GM10847 (cell line): ENCODE results near the gene FGD3.

Experiments
- POLR2A ChIP-seq: IDR thresholded peaks from 2 replicates; pipeline ENCODE4 v1.6.1; 2011; ENCODE audit not compliant: insufficient read length; ENCODE audit errors: extremely low read depth

The FGD3 gene

DNA sequence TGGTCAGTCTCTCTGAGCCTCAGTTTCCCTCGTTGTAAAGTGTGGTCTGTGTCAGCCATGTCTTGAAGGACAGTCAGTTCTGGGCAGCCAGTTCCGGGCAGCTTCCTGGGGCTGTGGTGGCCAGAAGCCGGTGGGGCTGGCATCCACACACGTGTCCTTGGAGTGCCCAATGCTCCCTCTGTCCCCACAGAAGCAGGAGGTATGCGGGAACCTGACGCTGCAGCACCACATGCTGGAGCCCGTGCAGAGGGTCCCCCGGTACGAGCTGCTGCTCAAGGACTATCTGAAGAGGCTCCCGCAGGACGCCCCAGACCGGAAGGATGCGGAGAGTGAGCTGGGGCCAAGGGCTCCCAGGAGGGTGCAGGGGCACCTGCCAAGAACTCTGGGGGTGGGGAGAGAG is 62.7 kb downstream of the FGD3 start:
- no peak for TF ChIP-seq POLR2A

DNA sequence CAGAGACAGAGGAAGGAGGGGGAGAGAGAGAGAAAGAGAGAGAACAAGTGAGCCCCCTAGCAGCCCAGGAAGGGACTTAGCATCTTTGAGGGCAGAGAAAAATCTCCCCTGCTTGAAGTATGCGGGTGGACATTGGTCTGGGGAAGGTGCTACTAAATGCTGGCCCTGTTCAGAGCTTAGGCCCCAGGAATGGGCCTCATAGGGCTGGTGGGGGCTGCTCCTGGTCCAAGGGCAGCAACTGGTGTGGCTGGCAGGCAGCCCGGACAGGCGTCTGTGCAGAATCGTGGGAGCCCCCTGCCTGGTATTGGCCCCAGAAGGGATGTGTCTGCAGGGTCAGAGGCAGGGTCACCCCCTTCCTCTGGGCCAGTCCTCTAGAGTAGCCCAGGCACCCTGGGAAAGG is 63.4 kb downstream of the FGD3 start:
- TF ChIP-seq POLR2A: no peak

DNA sequence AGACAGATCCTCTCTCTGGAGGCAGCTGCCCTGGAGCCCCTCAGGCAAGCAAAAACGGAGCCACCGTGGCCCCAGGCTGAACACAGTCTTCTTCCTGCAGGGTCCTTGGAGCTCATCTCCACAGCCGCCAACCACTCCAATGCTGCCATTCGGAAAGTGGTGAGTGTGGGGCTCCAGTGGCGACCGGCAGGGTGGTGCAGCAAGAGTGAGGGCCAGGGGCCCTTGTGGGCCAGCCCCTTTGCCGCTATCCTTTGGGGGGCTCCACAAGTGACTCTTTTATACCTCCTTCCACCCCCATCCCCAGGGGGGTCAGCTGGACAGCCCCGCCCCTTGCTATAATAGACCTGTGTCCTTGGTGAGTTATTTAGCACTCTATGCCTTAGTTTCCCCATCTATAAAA is 63.8 kb downstream of the FGD3 start:
- TF ChIP-seq POLR2A: no peak

DNA sequence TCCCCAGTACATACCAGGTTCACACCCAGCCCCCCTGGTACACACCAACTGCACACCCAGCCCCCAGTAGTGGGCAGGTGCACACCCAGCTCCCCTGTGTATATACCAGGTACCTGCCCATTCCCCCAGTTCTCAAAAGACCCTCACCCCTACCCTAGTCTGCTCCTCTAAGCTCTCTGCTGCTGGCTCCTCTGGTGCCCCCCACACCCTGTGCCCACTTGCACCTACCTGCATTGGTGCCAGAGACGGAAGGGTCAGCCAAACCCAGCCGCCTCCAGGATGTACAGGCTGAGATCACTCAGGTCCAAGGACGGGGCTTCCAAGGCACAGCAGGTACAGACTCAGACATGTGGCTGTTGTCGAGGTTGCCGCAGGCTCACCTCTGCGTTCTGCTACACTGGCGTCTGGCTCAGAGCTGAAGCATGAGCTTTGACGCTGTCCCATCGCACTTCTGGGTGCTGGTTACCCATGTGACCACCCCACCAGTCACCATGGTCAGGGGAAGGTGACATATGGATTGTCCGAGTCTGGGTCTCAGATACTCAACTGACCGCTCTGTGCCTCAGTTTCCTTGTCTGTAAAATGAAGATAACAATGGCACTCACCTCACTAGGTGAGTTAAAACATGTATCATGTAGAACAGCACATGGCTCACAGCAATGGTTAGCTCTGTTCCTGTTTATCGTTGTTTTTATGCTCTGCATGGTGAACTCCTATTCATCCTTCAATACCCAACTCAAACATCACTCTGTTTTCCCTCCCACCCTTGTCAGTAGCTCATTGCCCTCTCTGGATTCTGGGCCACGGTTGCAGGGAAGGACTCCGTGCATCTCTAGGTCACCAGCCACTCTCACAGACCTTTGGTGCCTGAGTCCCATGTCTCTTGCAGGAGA is 65.9 kb downstream of the FGD3 start:
- no peak for TF ChIP-seq POLR2A

DNA sequence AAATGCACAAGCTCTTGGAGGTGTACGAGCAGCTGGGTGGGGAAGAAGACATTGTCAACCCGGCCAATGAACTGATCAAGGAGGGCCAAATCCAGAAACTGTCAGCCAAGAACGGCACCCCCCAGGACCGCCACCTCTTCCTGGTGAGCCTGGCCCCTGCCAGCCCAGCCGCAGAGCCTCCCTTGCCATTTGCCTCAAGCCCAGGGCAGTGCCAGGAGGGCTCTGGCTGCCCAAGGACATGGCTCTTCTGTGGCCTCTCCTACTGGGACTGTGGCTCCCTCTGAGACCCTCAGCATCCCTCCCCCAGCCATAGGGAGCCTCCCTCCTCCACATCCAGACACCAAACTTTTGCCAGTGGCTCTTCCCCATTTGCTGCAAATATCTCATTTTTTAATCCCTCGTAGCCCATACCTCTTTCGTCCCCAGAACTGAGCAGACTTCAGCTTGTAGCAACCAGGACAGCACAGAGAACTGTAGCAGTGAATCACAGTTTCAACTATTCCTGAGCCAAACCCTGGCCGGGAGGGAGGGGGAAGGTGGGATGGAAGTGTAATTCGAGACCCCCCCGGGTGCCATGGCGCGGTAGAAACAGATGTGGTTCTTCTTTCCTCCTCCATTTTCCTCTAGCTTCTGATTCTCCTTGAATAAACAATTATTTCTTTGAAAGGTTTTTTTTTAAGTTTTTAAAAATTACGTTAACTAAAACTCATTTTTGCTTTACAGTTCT is 66.7 kb downstream of the FGD3 start:
- TF ChIP-seq POLR2A: no peak

DNA sequence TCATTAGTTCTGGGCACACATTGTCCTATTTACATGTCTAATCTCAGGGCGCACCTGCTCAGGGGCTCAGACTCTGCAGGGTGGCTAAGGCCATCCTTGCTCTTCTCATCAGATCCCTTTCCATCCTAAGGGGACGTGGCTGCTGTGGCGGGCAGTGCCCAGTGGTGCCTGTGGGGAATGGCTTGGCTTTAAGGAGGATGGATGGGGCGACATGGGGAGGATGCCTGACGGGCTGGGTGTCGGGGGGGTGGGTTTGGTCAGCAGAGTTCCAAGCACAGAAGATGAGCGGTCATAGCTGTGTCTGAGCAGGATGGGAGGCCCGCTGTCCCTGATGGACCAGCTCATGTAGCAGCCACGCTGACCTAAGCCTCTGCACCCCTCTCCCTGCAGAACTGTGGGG is 70.3 kb downstream of the FGD3 start:
- no peak for TF ChIP-seq POLR2A

DNA sequence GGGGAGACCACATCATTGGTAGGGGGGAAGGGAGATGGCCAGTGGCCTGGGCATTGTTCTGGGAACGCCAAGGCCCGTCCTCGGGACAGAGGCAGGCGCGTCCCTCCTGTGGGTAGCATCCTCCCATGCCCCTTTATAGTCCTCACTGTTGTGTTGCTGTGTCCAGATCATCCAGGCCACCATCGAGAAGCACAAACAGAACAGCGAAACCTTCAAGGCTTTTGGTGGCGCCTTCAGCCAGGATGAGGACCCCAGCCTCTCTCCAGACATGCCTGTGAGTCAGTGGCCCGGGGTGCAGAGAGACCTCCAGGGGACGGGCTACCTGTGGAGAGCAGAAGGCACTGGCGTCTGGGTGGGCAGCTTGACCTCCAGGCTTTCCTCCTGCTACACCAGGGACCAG is 72.8 kb downstream of the FGD3 start:
- no peak for TF ChIP-seq POLR2A

DNA sequence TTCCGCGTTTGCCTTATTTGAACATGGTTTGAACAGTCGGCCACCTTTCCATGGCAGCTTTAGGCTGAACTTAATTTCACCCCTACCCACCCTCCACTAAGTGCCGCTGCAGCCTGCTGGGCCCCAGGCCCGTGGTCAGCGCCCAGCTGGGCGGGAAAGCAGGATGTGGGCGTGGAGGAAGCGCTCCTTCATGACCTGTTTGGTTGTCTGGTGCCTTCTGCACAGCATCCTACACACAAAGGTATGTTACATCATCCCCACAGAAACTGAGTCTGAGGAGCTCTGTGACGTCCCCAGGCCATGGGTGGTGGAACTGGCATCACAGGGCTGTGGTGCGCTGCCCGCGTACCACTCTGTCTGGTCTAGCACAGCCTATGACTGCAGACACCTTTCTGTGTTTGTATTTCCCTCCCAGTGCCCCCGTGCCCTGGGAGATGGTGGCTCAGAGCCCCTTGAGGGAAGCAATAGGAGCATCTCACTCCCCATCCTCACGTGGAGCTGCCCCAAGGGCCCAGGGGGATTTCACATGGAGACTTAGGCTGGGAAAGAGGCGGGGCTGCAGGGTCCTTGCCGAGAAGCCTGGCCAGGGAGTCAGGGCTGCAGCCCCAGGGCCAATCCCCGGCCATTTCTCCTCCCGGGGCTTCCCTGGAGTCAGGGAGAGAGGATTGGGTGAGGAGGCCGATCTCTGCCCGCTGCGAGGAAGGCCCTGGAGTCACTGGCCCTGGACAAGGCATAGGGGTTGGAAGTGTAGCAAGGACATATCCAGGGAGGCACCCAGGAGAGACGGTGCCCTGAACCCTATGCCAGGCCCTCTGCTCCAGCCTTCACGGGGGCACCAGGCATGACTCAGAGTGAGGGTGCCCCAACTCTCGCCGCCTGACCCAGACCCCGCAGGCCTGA is 73.7 kb downstream of the FGD3 start:
- no peak for TF ChIP-seq POLR2A

DNA sequence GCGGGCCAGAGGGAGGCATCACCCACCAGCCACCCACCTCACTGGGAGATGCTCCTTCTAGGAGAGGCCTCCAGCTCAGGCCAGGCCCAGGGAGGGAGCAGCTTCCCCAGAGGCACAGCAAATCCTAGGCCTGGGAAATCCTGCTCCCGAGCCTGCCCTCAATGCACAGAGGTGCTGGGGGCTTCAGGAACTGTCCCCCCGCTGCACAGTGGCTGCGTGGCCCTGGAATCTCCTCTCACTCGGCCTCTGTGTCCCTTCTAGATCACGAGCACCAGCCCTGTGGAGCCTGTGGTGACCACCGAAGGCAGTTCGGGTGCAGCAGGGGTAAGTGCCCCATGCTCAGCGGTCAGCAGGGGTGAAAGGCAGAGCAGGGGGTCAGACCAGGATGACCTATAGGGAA is 74.7 kb downstream of the FGD3 start:
- TF ChIP-seq POLR2A: no peak

DNA sequence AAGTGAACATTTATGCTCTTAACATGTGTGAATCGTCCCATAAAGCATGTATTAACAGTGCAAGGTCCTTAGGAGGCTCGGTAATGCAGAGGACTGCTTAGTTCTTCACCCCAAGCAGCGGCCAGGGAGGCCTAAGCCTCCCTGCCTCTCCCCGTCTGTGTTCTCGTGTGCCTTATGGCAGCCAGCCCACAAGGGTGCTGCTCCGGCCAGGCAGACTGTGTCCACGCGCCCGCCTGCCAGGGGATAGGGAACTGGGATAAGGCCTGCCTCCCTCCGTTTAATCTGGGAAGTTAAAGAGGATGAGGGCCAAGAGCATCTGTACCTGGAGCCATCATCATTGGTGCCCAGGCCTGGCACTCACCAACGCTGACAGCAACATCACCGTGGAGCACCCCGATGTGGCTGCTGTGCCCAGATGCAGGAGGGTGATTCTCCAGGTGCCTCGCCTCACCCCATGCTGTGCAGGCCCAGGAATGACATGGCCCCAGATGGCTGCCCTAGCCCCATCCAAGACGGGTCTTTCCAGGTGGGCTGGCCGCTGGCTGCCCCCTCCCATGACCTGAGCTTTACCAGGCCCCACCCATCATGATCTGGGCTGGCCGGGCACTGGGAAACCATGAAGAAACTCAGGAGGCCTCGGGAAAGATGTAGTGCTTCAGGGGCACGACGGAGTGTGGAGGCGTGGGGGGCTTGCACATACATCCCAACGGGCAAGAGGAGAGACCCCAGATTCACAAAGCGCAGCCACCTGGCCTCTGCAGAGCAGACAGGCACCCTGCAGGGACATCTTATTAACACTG is 75.6 kb downstream of the FGD3 start:
- no peak for TF ChIP-seq POLR2A

DNA sequence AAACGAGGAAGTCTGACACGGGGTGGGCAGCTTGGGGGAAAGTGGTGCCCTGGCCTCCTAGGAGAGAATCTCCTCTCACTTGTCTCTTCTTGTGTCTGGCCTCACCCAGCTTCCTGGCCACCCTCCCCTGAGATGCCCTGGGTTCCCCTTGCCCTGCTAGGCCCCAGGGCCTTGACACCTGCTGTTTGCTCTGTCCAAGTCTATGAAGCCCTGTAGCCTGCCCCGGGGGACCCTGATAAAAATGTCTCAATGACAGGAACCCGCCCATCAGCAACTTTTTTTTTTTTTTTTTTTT is 76.1 kb downstream of the FGD3 start:
- no peak for TF ChIP-seq POLR2A

DNA sequence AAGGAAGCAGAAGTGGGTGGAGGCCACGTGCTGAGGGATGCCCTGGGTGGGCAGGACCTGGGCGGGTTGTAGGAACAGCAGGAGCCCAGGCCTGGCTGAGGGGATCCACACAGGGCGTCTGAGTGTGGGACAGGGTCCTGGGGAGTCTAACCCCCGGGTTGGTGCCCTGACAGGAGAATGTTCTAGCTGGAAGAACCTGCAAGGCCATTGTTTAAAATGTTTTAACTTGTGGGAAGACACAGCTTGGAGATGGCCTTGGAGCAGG is 77.3 kb downstream of the FGD3 start:
- TF ChIP-seq POLR2A: no peak

DNA sequence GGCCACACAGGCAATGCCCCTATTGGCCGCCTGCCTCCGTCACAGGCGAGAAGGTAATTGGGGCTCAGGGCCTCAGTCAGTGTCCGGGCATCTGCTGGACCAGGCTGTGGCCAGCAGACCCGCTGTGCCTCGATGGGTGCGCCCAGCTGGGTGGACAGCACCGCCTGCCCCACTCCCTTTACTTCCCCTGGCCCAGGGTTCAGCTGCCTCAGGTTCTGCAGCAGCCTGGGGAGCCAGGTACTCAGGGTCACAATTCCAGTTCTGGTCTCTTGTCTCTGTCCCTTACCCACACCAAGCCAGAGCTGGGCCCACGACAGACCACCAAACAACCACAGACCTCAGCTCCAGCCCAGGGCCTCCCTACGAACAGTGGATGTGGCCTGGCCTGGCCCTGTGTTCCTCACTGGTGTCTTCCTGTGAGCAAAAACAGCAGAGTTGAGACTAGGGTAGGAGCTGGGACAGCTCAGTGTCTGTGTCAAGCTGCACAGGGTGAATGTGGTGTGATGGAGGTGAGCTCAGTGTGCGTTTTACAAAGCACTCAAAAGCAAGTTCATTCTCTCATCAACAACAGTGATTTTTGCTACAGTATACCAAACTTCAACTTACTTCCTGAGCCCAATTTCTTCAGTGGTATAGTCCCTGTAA is 77.8 kb downstream of the FGD3 start:
- no peak for TF ChIP-seq POLR2A

DNA sequence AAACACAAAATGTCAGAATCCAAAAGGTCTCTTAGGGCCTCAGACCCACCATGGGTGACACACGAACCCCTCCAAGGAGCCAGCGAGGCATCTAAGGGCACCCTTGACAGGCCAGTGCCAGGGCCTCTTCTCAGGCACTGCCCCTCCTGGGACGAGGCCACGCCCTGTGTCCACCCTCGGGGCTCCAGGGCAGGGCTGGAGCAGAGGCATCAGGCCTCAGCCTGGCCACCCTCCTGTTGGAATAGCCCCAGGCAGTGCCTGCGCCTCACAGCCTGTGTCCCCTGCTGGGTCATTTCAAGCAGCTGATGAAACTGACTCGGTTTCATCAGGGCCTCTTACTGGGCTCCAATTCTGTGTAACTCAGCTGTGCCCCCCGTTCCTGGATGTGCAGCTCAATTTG is 78.4 kb downstream of the FGD3 start:
- TF ChIP-seq POLR2A: no peak

DNA sequence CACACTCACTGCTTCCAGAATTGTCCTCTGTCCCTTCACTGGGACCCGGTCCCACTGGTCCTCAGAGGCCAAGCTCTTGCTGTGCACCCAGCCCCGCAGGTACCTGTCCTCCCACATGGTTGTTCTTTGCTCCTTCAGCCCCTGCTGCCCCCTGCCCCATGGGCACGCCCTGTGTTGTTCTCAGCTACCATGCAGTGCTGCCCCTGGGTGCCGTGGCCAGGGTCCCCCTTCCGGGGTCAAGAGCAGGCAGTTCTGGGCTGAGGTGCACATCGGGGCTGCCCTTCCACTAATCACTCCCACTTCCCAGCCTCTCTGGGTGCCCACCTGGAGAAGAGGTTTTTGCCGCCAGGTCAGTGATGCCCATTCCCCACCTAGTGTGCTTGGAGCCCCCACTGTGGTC is 79.3 kb downstream of the FGD3 start:
- no peak for TF ChIP-seq POLR2A
